OCI-LY7 (cell line): Measurements from ENCODE around the gene MRPL40.

ENCODE experiments used
- CTCF ChIP-seq: fragments of 200-600 bp; sonication (generic); conservative IDR thresholded peaks from 2 replicates; pipeline ENCODE4 v1.5.1; 2014; ENCODE audit warnings: mild to moderate bottlenecking, antibody characterized with exemption, low read length, moderate library complexity, mixed read lengths
- EZH2phosphoT487 ChIP-seq: fragments of 200-600 bp; sonication (generic); IDR thresholded peaks from 2 replicates; pipeline ENCODE4 v1.6.1; 2018; ENCODE audit warnings: low read depth, borderline replicate concordance, mild to moderate bottlenecking, mixed run types, antibody characterized with exemption, low read length, moderate library complexity, mixed read lengths

GRCh38 chr22:19401483-19401882, 30.9 kb upstream of the MRPL40 start:
- no peak for TF ChIP-seq CTCF
- no peak for TF ChIP-seq EZH2phosphoT487
